H1 (cell line): ENCODE results near the gene ADCY5.

Source experiments
- CBX8 ChIP-seq: fragments of 300-800, 300-1000 bp; sonication (generic); IDR thresholded peaks from 2 replicates; pipeline ENCODE4 v1.7.1; 2016; ENCODE audit warnings: low read depth, low read length, borderline replicate concordance
- SIN3A ChIP-seq, 2 experiments: IDR thresholded peaks in 1 of 2; conservative IDR thresholded peaks in 1 of 2; 2 replicates each; pipeline ENCODE4 v1.6.1; 2011 to 2012; ENCODE audit warnings: low read length in 2 of 2, improper control_type of control experiment in 1 of 2, low read depth in 1 of 2, mild to moderate bottlenecking in 1 of 2

DNA sequence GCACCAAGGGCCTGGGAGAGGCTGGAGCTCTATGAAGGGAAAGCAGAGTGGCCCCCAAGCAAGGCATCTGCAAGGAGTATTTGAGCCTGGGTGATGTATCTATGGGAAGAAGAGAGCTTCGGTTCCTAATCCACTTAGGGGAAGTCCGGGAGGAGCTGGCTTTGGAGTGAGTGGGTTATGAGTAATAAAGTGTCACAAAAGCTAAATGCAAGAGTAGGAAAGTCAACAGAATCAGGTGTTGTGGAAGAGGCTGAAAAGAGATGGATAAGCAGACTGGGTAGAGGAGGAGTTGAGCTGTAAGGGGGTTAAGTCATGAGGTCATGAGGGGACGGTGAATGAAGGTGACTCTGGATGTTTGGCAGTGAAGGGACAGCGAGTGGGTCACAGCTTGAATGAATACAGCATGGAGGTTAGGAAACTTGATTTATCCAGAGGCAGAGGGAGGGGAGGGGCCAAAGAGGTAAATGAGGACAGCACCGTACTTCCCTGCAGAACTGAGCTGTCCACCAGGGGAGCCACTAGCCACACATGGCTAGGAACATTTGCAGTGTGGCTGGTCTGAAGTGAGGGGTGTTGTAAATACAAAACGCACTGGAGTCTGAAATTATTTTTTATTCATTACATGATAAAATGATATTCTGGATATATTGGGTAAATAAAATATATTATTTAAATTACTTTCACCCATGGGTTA is 83.3 kb downstream of the ADCY5 start:
- no peak for TF ChIP-seq SIN3A (conservative IDR thresholded peaks at IDR 0.05 in 1 of 2, IDR thresholded peaks at IDR 0.05 in 1 of 2; ENCODE audit: low read depth in 1 of 2, low read length in 2 of 2)
- TF ChIP-seq CBX8: no peak
